ENCODE measurements around the gene LSM14B. TPM values are rescaled to one million over a fixed set of nuclear protein-coding genes. Genes with fewer than 3 reads are reported as not detected.

Gene LSM14B
- total RNA-seq, 1 donor from 2014 or later, result 67.8 TPM

- TF ChIP-seq CTCF (IDR thresholded peaks at IDR 0.05), result peak; percentile 65
- DNase-seq (ENCODE audit: extremely low spot score, unreplicated experiment), result no peak
- peak overlapping the region; percentile 31 for H3K27ac Mint-ChIP-seq (ENCODE audit: unreplicated experiment)
These were observed 34.5 kb downstream of the LSM14B start for GRCh38 chr20:62156592-62157386.

GRCh38 chr20:62157387-62158087 lies 35.3 kb downstream of the LSM14B start:
- H3K27me3 Mint-ChIP-seq (ENCODE audit: unreplicated experiment), result no peaks in the 10 kb centered on the region
- DNase-seq (ENCODE audit: extremely low spot score, unreplicated experiment), result no peak
- H3K4me1 Mint-ChIP-seq (ENCODE audit: unreplicated experiment), result peaks cover 15% of the 10 kb centered on the region
- no peak overlapping the region for H3K4me3 Mint-ChIP-seq (ENCODE audit: unreplicated experiment)
- no peaks in the 10 kb centered on the region for H3K9me3 Mint-ChIP-seq (ENCODE audit: unreplicated experiment)
- no peak overlapping the region for H3K27ac Mint-ChIP-seq (ENCODE audit: unreplicated experiment)
- no peak for TF ChIP-seq CTCF (IDR thresholded peaks at IDR 0.05)
- H3K36me3 Mint-ChIP-seq (ENCODE audit: unreplicated experiment), result peaks cover 18% of the 10 kb centered on the region

More at GRCh38 chr20:62156592-62157386, 34.5 kb downstream of the LSM14B start:
- H3K36me3 Mint-ChIP-seq (ENCODE audit: unreplicated experiment), result peaks cover 19% of the 10 kb centered on the region
- H3K4me1 Mint-ChIP-seq (ENCODE audit: unreplicated experiment), result peaks cover 15% of the 10 kb centered on the region
- H3K4me3 Mint-ChIP-seq (ENCODE audit: unreplicated experiment), result no peak overlapping the region
- H3K9me3 Mint-ChIP-seq (ENCODE audit: unreplicated experiment), result no peaks in the 10 kb centered on the region
- no peaks in the 10 kb centered on the region for H3K27me3 Mint-ChIP-seq (ENCODE audit: unreplicated experiment)

GRCh38 chr20:62158088-62158400 lies 35.8 kb downstream of the LSM14B start:
- Mint-ChIP-seq H3K36me3 (ENCODE audit: unreplicated experiment) (peaks cover 14% of the 10 kb centered on the region), H3K9me3 (ENCODE audit: unreplicated experiment) (no peaks in the 10 kb centered on the region), H3K27ac (ENCODE audit: unreplicated experiment) (no peak overlapping the region), H3K4me1 (ENCODE audit: unreplicated experiment) (peaks cover 15% of the 10 kb centered on the region), H3K27me3 (ENCODE audit: unreplicated experiment) (no peaks in the 10 kb centered on the region), H3K4me3 (ENCODE audit: unreplicated experiment) (no peak overlapping the region)
- DNase-seq (ENCODE audit: extremely low spot score, unreplicated experiment), result no peak
- no peak for TF ChIP-seq CTCF (IDR thresholded peaks at IDR 0.05)

- Mint-ChIP-seq H3K36me3 (ENCODE audit: unreplicated experiment) (peaks cover 12% of the 10 kb centered on the region), H3K4me1 (ENCODE audit: unreplicated experiment) (peaks cover 15% of the 10 kb centered on the region), H3K9me3 (ENCODE audit: unreplicated experiment) (no peaks in the 10 kb centered on the region), H3K27ac (ENCODE audit: unreplicated experiment) (no peak overlapping the region), H3K27me3 (ENCODE audit: unreplicated experiment) (no peaks in the 10 kb centered on the region), H3K4me3 (ENCODE audit: unreplicated experiment) (no peak overlapping the region)
- TF ChIP-seq CTCF (IDR thresholded peaks at IDR 0.05), result no peak
- no peak for DNase-seq (ENCODE audit: extremely low spot score, unreplicated experiment)
These were observed 36.3 kb downstream of the LSM14B start for GRCh38 chr20:62158541-62158940.

GRCh38 chr20:62159052-62159451 lies 36.8 kb downstream of the LSM14B start:
- Mint-ChIP-seq H3K9me3 (ENCODE audit: unreplicated experiment) (no peaks in the 10 kb centered on the region), H3K27me3 (ENCODE audit: unreplicated experiment) (no peaks in the 10 kb centered on the region), H3K36me3 (ENCODE audit: unreplicated experiment) (peaks cover 8% of the 10 kb centered on the region), H3K4me1 (ENCODE audit: unreplicated experiment) (peaks cover 15% of the 10 kb centered on the region), H3K27ac (ENCODE audit: unreplicated experiment) (no peak overlapping the region), H3K4me3 (ENCODE audit: unreplicated experiment) (no peak overlapping the region)
- TF ChIP-seq CTCF (IDR thresholded peaks at IDR 0.05), result no peak
- DNase-seq (ENCODE audit: extremely low spot score, unreplicated experiment), result no peak
